Stimulated activated CD4-positive, alpha-beta T cell treated with anti-CD3 and anti-CD28 coated beads, Interleukin-1b, Interleukin-23, amount 100 ng/mL, for 24 hours (primary cell): ENCODE data around the gene SECISBP2.

Experiments
- DNase-seq, 4 experiments: peaks; one replicate each; pipeline ENCODE4 v3.0.0-alpha.2; 2020; ENCODE audit warnings: low read depth in 4 of 4, low spot score in 1 of 4

SECISBP2 gene

GRCh38 chr9:89345476-89345875, 27.2 kb downstream of the SECISBP2 start:
- DNase-seq: no peak

GRCh38 chr9:89346696-89347095, 28.4 kb downstream of the SECISBP2 start:
- no peak for DNase-seq

GRCh38 chr9:89347651-89348050, 29.4 kb downstream of the SECISBP2 start:
- no peak for DNase-seq

GRCh38 chr9:89349607-89350006, 31.3 kb downstream of the SECISBP2 start:
- no peak for DNase-seq

GRCh38 chr9:89350988-89351557, 32.8 kb downstream of the SECISBP2 start:
- no peak for DNase-seq

- DNase-seq: no peak
Observed at GRCh38 chr9:89351584-89352300, 33.4 kb downstream of the SECISBP2 start.

GRCh38 chr9:89352451-89352850, 34.2 kb downstream of the SECISBP2 start:
- no peak for DNase-seq

- no peak for DNase-seq
Observed at GRCh38 chr9:89352874-89353649, 34.8 kb downstream of the SECISBP2 start.

- DNase-seq: no peak
Observed at GRCh38 chr9:89353989-89354388, 35.7 kb downstream of the SECISBP2 start.

GRCh38 chr9:89354471-89354870, 36.2 kb downstream of the SECISBP2 start:
- DNase-seq: no peak

GRCh38 chr9:89356782-89357181, 38.5 kb downstream of the SECISBP2 start:
- no peak for DNase-seq

- DNase-seq: no peak
Observed at GRCh38 chr9:89357331-89358197, 39.3 kb downstream of the SECISBP2 start.

- no peak for DNase-seq
Observed at GRCh38 chr9:89358376-89358916, 40.1 kb downstream of the SECISBP2 start.

- DNase-seq: no peak
Observed at GRCh38 chr9:89358985-89359384, 40.7 kb downstream of the SECISBP2 start.

GRCh38 chr9:89359751-89360261, 41.5 kb downstream of the SECISBP2 start:
- DNase-seq: no peak

- no peak for DNase-seq
Observed at GRCh38 chr9:89360465-89360864, 42.2 kb downstream of the SECISBP2 start.

- DNase-seq: no peak
Observed at GRCh38 chr9:89361031-89361430, 42.7 kb downstream of the SECISBP2 start.

- no peak for DNase-seq
Observed at GRCh38 chr9:89361816-89362646, 43.7 kb downstream of the SECISBP2 start.

GRCh38 chr9:89362647-89363310, 44.5 kb downstream of the SECISBP2 start:
- DNase-seq: no peak
